Suprapubic skin (tissue), 4 donors: ENCODE measurements around the gene HHEX. TPM values are rescaled to one million over a fixed set of nuclear protein-coding genes. Genes with fewer than 3 reads are reported as not detected.

Experiments used
- DNase-seq, 2 donors: peaks; one replicate each; pipeline ENCODE4 v3.0.0-alpha.2; 2019; ENCODE audit warnings: low spot score in 2 of 2
- H3K27ac ChIP-seq: fragments of 200-600 bp; sonication (generic); one replicate; pipeline ENCODE4 v1.5.1; 2019
- H3K27me3 ChIP-seq: fragments of 200-600 bp; sonication (generic); one replicate; pipeline ENCODE4 v1.5.1; 2019
- H3K36me3 ChIP-seq: fragments of 200-600 bp; sonication (generic); one replicate; pipeline ENCODE4 v1.5.1; 2019
- H3K4me1 ChIP-seq: fragments of 200-600 bp; sonication (generic); one replicate; pipeline ENCODE4 v1.5.1; 2019
- H3K4me3 ChIP-seq: fragments of 200-600 bp; sonication (generic); one replicate; pipeline ENCODE4 v1.5.1; 2019; ENCODE audit warnings: mild to moderate bottlenecking
- H3K9me3 ChIP-seq: fragments of 200-600 bp; sonication (generic); one replicate; pipeline ENCODE4 v1.5.1; 2019
- EP300 ChIP-seq: sonication (generic); formaldehyde crosslinking; IDR thresholded peaks from one replicate; pipeline ENCODE4 v1.6.1; 2017; ENCODE audit warnings: antibody characterized with exemption
- POLR2A ChIP-seq, 2 donors: fragments of 450-650 bp; IDR thresholded peaks; one replicate each; pipeline ENCODE4 v1.6.1; 2017; ENCODE audit warnings: antibody characterized with exemption in 2 of 2, mild to moderate bottlenecking in 2 of 2, moderate library complexity in 2 of 2
- POLR2AphosphoS5 ChIP-seq, 3 donors: sonication (generic); formaldehyde crosslinking; IDR thresholded peaks; one replicate each; pipeline ENCODE4 v1.6.1; 2017; ENCODE audit warnings: antibody characterized with exemption in 3 of 3
- WGBS: methylation state at CpG from one replicate; pipeline ENCODE4 v1.1.5; 2018; 5-methylcytosine and 5-hydroxymethylcytosine counted together
- total RNA-seq, 4 donors: library from RNA; depleted of rRNA; stranded (reverse); fragments of >200 nt; gene quantifications; one replicate each; pipeline ENCODE4 v1.1.0, GENCODE V29; 2016
- TF ChIP-seq, protein P1 (sequence below), 2 donors: fragments of 200-600 bp in 1 of 2; fragments of 450-650 bp in 1 of 2; sonication (generic) in 1 of 2; IDR thresholded peaks; one replicate each; pipeline ENCODE4 v1.5.1; 2016 to 2019; ENCODE audit warnings: antibody characterized with exemption in 2 of 2, mild to moderate bottlenecking in 1 of 2, moderate library complexity in 1 of 2

HHEX gene
- total RNA-seq, 4 donors from 2014 or later: 1.3 to 5.6 (median 3.6) TPM

DNA sequence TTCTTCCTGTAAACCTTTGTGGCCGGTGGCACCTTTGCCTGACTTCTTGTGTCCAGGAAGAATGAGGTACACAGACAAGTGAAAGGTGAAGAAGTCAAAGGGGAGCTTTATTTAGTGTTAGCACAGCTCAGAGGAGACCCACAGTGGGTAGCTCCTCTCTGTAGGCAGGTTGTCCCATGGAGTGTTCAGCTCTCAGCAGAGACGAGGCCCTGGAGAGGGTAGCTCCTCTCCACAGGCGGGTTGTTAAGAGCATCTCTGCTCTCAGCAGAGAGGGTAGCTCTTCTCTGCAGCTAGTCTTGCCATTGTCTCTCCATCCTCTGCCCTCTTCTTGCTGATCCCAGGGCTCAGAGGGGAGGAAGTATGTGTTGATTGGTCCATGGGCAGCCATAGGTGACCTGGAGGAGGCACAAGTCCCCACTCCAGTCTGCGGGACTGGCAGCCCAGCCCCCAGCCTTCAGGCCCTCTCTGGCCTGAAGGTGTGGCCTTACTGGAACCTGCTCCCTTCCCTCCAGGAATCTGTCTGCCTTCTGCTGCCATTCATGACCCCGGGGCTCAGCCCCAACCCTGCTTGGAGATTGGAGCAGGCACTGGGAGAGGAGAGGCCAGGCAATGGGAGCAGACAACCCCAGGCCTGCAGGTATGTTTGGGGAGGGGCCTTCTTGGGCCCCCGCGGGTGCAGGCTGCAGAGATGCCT is 24.5 kb downstream of the HHEX start:
- Histone ChIP-seq H3K36me3 (no peaks in the 10 kb centered on the region), H3K4me1 (no peaks in the 10 kb centered on the region), H3K27ac (no peak overlapping the region), H3K4me3 (no peak overlapping the region), H3K27me3 (peaks cover 3% of the 10 kb centered on the region), H3K9me3 (no peaks in the 10 kb centered on the region)
- DNase-seq: no peak
- TF ChIP-seq POLR2A (IDR thresholded peaks at IDR 0.05): no peak
- TF ChIP-seq, protein P1, sequence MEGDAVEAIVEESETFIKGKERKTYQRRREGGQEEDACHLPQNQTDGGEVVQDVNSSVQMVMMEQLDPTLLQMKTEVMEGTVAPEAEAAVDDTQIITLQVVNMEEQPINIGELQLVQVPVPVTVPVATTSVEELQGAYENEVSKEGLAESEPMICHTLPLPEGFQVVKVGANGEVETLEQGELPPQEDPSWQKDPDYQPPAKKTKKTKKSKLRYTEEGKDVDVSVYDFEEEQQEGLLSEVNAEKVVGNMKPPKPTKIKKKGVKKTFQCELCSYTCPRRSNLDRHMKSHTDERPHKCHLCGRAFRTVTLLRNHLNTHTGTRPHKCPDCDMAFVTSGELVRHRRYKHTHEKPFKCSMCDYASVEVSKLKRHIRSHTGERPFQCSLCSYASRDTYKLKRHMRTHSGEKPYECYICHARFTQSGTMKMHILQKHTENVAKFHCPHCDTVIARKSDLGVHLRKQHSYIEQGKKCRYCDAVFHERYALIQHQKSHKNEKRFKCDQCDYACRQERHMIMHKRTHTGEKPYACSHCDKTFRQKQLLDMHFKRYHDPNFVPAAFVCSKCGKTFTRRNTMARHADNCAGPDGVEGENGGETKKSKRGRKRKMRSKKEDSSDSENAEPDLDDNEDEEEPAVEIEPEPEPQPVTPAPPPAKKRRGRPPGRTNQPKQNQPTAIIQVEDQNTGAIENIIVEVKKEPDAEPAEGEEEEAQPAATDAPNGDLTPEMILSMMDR (IDR thresholded peaks at IDR 0.05): no peak
- TF ChIP-seq EP300: no peak
- no peak for TF ChIP-seq POLR2AphosphoS5 (IDR thresholded peaks at IDR 0.05)
- 52% methylated on average over 3 of the region's 7 CpGs for WGBS

DNA sequence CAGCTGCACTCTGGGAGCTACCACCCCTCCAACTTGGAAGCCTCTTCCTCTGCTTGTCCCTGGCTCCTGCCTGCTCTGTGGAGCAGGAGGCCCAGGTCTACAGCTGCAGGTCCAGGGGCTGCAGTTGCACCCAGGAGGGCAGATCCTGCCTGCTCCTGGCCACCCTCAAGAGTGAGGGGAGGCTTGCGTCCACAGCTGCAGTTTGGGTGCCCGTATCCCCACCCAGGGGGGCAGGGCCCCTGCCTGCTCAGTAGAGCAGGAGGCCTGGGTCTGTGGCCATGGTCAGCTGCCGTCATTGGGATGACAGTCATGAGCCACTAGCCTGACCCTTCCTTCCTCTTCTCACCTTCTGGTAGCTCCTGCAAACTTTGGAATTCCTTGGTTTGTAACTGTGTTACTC is 25.1 kb downstream of the HHEX start:
- no peaks in the 10 kb centered on the region for H3K36me3 ChIP-seq

DNA sequence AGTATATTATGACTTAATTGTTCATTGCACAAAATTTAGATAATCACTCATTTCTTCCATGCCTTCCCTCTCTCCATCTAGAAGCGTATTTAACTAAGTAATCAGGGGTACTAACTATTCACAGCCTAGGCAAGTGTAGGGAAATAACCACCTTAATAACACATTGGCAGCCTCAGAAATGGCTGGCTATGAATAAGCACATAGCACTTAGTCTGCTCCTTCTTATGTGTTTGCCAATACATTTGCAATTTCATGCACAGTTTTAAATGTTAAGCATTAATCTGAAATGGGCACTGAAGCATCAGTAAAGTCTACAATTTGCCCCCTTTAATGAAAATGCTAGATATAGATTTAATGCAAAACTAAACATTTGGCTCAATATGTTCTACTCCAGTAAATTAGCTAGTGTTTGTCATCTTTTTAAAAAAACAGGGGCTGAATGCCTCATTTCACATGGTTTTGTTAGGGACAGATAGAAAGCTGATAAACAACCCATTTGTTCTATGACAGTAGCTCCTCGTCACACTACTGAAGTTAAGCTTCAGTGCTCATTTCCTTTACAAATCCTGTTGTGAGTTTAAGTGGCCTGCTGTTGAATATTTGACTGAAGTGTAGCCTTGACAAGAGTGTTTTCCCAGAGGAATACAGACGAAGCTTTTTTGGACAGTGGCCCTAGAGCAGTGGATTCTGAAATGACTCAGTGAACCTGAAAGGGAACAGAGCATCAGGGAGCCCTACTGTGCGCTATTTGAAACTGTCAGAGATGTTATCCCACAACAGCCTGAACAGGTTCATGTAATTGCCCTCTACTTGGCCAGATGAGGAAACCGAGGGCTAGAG is 30.5 kb downstream of the HHEX start:
- Histone ChIP-seq H3K4me1 (no peaks in the 10 kb centered on the region), H3K27ac (no peak overlapping the region), H3K4me3 (no peak overlapping the region), H3K36me3 (no peaks in the 10 kb centered on the region), H3K27me3 (peaks cover 5% of the 10 kb centered on the region), H3K9me3 (no peaks in the 10 kb centered on the region)
- 59% methylated on average over 5 of the region's 5 CpGs for WGBS
- DNase-seq: peak in 1 of 2 donors; percentile 23
- TF ChIP-seq EP300 (no peak), POLR2AphosphoS5 (IDR thresholded peaks at IDR 0.05) (no peak), POLR2A (IDR thresholded peaks at IDR 0.05) (no peak)
- TF ChIP-seq, protein P1 (IDR thresholded peaks at IDR 0.05): no peak

More for the DNA sequence above, 25.1 kb downstream of the HHEX start:
- H3K27me3 ChIP-seq: peaks cover 3% of the 10 kb centered on the region
- H3K4me3 ChIP-seq: no peak overlapping the region
- H3K27ac ChIP-seq: no peak overlapping the region
- no peak for TF ChIP-seq EP300
- TF ChIP-seq POLR2AphosphoS5 (IDR thresholded peaks at IDR 0.05): no peak
- no peak for TF ChIP-seq POLR2A (IDR thresholded peaks at IDR 0.05)
- TF ChIP-seq, protein P1 (IDR thresholded peaks at IDR 0.05): no peak
- H3K9me3 ChIP-seq: no peaks in the 10 kb centered on the region
- WGBS: 95% methylated on average over 2 of the region's 3 CpGs
- H3K4me1 ChIP-seq: no peaks in the 10 kb centered on the region
- DNase-seq: no peak

DNA sequence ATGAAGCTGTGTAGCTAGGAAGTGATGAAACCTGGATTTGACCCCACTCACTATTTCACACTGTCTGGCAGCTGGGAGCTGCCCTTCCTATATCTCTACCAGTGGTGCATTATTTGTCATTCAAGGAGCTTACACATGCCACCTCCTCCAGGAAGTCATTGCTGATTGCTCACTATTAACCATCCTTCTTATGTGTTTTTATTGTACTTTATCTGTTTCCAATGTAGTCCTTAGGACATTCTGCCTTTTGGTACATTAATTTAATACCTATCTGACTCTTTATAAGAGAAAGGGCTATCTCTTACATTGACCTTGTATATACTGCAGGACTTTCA is 31.0 kb downstream of the HHEX start:
- Histone ChIP-seq H3K9me3 (no peaks in the 10 kb centered on the region), H3K27me3 (peaks cover 5% of the 10 kb centered on the region), H3K4me1 (no peaks in the 10 kb centered on the region), H3K27ac (no peak overlapping the region), H3K4me3 (no peak overlapping the region), H3K36me3 (no peaks in the 10 kb centered on the region)
- no peak for DNase-seq
- TF ChIP-seq, protein P1 (IDR thresholded peaks at IDR 0.05): no peak
- TF ChIP-seq POLR2AphosphoS5 (IDR thresholded peaks at IDR 0.05) (no peak), POLR2A (IDR thresholded peaks at IDR 0.05) (no peak), EP300 (no peak)

DNA sequence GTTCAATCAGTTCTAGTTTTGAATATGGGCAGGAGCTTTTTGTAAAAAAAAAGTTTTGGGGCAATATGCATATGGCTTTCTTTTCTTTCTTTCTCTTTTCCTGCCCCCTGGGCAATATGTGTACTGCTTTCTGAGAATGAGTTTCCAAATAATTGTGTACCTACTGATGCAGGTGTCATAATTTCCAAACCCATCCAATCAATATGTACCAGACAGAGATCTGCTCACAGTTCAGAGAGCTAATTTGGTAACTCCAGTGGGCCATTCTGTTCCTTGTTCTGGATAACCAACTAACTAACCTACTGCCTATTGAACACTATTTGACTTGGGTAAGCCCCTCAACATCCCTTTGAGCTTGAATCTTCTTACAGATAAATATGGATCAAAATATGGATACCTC is 32.6 kb downstream of the HHEX start:
- DNase-seq: no peak
- peaks cover 5% of the 10 kb centered on the region for H3K27me3 ChIP-seq
- no peak for TF ChIP-seq POLR2AphosphoS5 (IDR thresholded peaks at IDR 0.05)
- TF ChIP-seq, protein P1 (IDR thresholded peaks at IDR 0.05): no peak
- TF ChIP-seq EP300: no peak
- no peak for TF ChIP-seq POLR2A (IDR thresholded peaks at IDR 0.05)
- H3K9me3 ChIP-seq: no peaks in the 10 kb centered on the region
- H3K4me1 ChIP-seq: no peaks in the 10 kb centered on the region
- H3K36me3 ChIP-seq: no peaks in the 10 kb centered on the region
- H3K27ac ChIP-seq: no peak overlapping the region
- no peak overlapping the region for H3K4me3 ChIP-seq
